ENCODE measurements around the gene MED7.

The MED7 gene

GRCh38 chr5:157161996-157162395 lies 19.3 kb upstream of the MED7 start:
- H3K36me3 ChIP-seq (ENCODE audit: control insufficient read depth in 1 of 2, insufficient read depth in 2 of 2, low read length in 2 of 2) = no peaks in the 10 kb centered on the region
- no peak overlapping the region for H4K8ac ChIP-seq (ENCODE audit: low read depth, low read length)
- H3K4me2 ChIP-seq (ENCODE audit: low read length) = no peak overlapping the region
- no peak overlapping the region for H3K27ac ChIP-seq (ENCODE audit: low read depth, low read length)
- no peak overlapping the region for H3K4me3 ChIP-seq (ENCODE audit: low read depth, low read length)
- no peaks in the 10 kb centered on the region for H3K79me1 ChIP-seq (ENCODE audit: low read length)
- no peak overlapping the region for H2AFZ ChIP-seq (ENCODE audit: insufficient read depth, low read length, poor library complexity)
- no peak overlapping the region for H2BK5ac ChIP-seq (ENCODE audit: low read depth, low read length, poor library complexity)
- H2AK5ac ChIP-seq (ENCODE audit: low read length) = no peak overlapping the region
- H4K12ac ChIP-seq (ENCODE audit: low read depth, low read length) = no peak overlapping the region
- no peak overlapping the region for H3K14ac ChIP-seq (ENCODE audit: low read length)
- H3K9ac ChIP-seq (ENCODE audit: low read length) = no peak overlapping the region
- no peak overlapping the region for H2BK120ac ChIP-seq (ENCODE audit: insufficient read depth, low read length, poor library complexity)
- no peaks in the 10 kb centered on the region for H3K27me3 ChIP-seq (ENCODE audit: insufficient read depth, low read length)
- no peak overlapping the region for H4K91ac ChIP-seq (ENCODE audit: low read depth, low read length)
- H3K4ac ChIP-seq (ENCODE audit: low read depth, low read length) = no peak overlapping the region
- no peak for DNase-seq
- no peaks in the 10 kb centered on the region for H3K9me3 ChIP-seq (ENCODE audit: insufficient read depth, low read depth, low read length)
- no peak overlapping the region for H3K23ac ChIP-seq (ENCODE audit: low read length)
- no peaks in the 10 kb centered on the region for H3K4me1 ChIP-seq (ENCODE audit: control insufficient read depth in 1 of 2, insufficient read depth in 2 of 2, low read length in 2 of 2)
- H2BK12ac ChIP-seq (ENCODE audit: low read length) = no peak overlapping the region
- no CpG with 5 or more reads among the region's 6 CpGs for WGBS (ENCODE audit: extremely low coverage, insufficient coverage, insufficient read length)
- no peak overlapping the region for H3K18ac ChIP-seq (ENCODE audit: low read length)
- H3K79me2 ChIP-seq (ENCODE audit: control insufficient read depth, insufficient read depth, low read length, poor library complexity) = no peaks in the 10 kb centered on the region

DNA sequence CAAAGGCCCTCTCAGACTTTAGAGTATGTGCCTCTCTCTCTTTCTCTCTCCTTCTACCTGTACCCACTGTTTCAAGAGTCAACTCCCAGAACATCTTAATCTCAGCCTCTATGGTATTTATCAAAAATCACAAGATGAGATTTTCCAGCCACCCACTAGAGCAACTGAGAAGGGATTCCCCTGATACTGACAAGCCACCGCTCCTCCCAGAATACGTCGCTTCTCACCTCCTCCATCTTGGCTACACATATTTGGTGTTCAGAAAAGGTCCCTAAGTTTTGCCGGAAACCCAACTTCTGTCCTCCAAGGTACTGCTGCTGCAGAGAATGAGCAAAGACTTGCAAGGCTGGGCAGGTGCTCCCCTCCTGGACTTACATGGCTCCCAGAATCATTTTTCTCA lies 17.3 kb upstream of the MED7 start:
- Histone ChIP-seq H3K23ac (ENCODE audit: low read length) (no peak overlapping the region), H3K4me2 (ENCODE audit: low read length) (no peak overlapping the region), H3K27ac (ENCODE audit: low read depth, low read length) (no peak overlapping the region), H3K9ac (ENCODE audit: low read length) (no peak overlapping the region), H4K12ac (ENCODE audit: low read depth, low read length) (no peak overlapping the region), H3K27me3 (ENCODE audit: insufficient read depth, low read length) (no peaks in the 10 kb centered on the region), H2AK5ac (ENCODE audit: low read length) (no peak overlapping the region), H2BK120ac (ENCODE audit: insufficient read depth, low read length, poor library complexity) (no peak overlapping the region), H3K79me2 (ENCODE audit: control insufficient read depth, insufficient read depth, low read length, poor library complexity) (no peaks in the 10 kb centered on the region), H3K9me3 (ENCODE audit: insufficient read depth, low read depth, low read length) (no peaks in the 10 kb centered on the region), H2BK5ac (ENCODE audit: low read depth, low read length, poor library complexity) (no peak overlapping the region), H3K4me3 (ENCODE audit: low read depth, low read length) (no peak overlapping the region), H4K91ac (ENCODE audit: low read depth, low read length) (no peak overlapping the region), H3K18ac (ENCODE audit: low read length) (no peak overlapping the region), H2AFZ (ENCODE audit: insufficient read depth, low read length, poor library complexity) (no peak overlapping the region), H3K79me1 (ENCODE audit: low read length) (no peaks in the 10 kb centered on the region), H3K4me1 (ENCODE audit: control insufficient read depth in 1 of 2, insufficient read depth in 2 of 2, low read length in 2 of 2) (no peaks in the 10 kb centered on the region), H3K36me3 (ENCODE audit: control insufficient read depth in 1 of 2, insufficient read depth in 2 of 2, low read length in 2 of 2) (no peaks in the 10 kb centered on the region), H3K4ac (ENCODE audit: low read depth, low read length) (no peak overlapping the region), H4K8ac (ENCODE audit: low read depth, low read length) (no peak overlapping the region), H3K14ac (ENCODE audit: low read length) (no peak overlapping the region), H2BK12ac (ENCODE audit: low read length) (no peak overlapping the region)
- WGBS (ENCODE audit: extremely low coverage, insufficient coverage, insufficient read length) = no CpG with 5 or more reads among the region's 4 CpGs
- no peak for DNase-seq

DNA sequence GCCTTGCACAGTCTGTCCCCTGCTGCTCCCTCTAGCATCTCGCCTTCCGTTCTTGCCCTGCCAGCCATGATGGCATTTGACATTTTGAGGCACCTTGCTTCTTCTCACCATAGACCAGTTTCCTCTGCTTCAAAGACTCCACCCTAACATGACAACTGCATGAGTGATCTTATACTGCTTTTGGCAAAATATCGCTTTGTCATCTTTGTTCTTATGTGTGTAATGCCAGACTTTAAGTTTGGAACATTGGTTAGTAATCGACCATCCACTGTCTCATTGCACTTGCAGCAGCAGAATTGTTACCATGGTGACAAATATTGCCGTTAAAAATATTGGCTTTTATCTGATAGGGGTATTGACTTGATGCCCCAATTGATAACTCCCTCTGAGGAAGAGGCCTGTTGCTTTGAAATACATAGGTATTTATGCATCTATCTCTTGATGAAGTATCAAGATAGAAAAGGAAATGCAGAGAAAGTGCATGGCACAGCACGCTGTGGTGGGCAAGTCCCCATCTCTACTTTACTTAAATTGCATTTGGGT lies 16.6 kb upstream of the MED7 start:
- no peak overlapping the region for H3K14ac ChIP-seq (ENCODE audit: low read length)
- H3K4me2 ChIP-seq (ENCODE audit: low read length) = no peak overlapping the region
- H2AK5ac ChIP-seq (ENCODE audit: low read length) = no peak overlapping the region
- DNase-seq = peak; percentile 3 to 79
- H4K8ac ChIP-seq (ENCODE audit: low read depth, low read length) = no peak overlapping the region
- H3K79me1 ChIP-seq (ENCODE audit: low read length) = no peaks in the 10 kb centered on the region
- no peaks in the 10 kb centered on the region for H3K4me1 ChIP-seq (ENCODE audit: control insufficient read depth in 1 of 2, insufficient read depth in 2 of 2, low read length in 2 of 2)
- H4K12ac ChIP-seq (ENCODE audit: low read depth, low read length) = no peak overlapping the region
- no peaks in the 10 kb centered on the region for H3K36me3 ChIP-seq (ENCODE audit: control insufficient read depth in 1 of 2, insufficient read depth in 2 of 2, low read length in 2 of 2)
- H3K23ac ChIP-seq (ENCODE audit: low read length) = no peak overlapping the region
- no peak overlapping the region for H2AFZ ChIP-seq (ENCODE audit: insufficient read depth, low read length, poor library complexity)
- H3K4me3 ChIP-seq (ENCODE audit: low read depth, low read length) = no peak overlapping the region
- H3K18ac ChIP-seq (ENCODE audit: low read length) = no peak overlapping the region
- no peaks in the 10 kb centered on the region for H3K79me2 ChIP-seq (ENCODE audit: control insufficient read depth, insufficient read depth, low read length, poor library complexity)
- no peaks in the 10 kb centered on the region for H3K9me3 ChIP-seq (ENCODE audit: insufficient read depth, low read depth, low read length)
- no peak overlapping the region for H3K4ac ChIP-seq (ENCODE audit: low read depth, low read length)
- WGBS (ENCODE audit: extremely low coverage, insufficient coverage, insufficient read length) = no CpG with 5 or more reads among the region's 6 CpGs
- H3K27me3 ChIP-seq (ENCODE audit: insufficient read depth, low read length) = no peaks in the 10 kb centered on the region
- no peak overlapping the region for H3K9ac ChIP-seq (ENCODE audit: low read length)
- H3K27ac ChIP-seq (ENCODE audit: low read depth, low read length) = no peak overlapping the region
- no peak overlapping the region for H2BK12ac ChIP-seq (ENCODE audit: low read length)
- H4K91ac ChIP-seq (ENCODE audit: low read depth, low read length) = no peak overlapping the region
- H2BK5ac ChIP-seq (ENCODE audit: low read depth, low read length, poor library complexity) = no peak overlapping the region
- no peak overlapping the region for H2BK120ac ChIP-seq (ENCODE audit: insufficient read depth, low read length, poor library complexity)

- H3K27ac ChIP-seq (ENCODE audit: low read depth, low read length) = no peak overlapping the region
- H2BK5ac ChIP-seq (ENCODE audit: low read depth, low read length, poor library complexity) = no peak overlapping the region
- no peak overlapping the region for H2BK12ac ChIP-seq (ENCODE audit: low read length)
- no peak overlapping the region for H3K14ac ChIP-seq (ENCODE audit: low read length)
- no peak overlapping the region for H2AK5ac ChIP-seq (ENCODE audit: low read length)
- no peaks in the 10 kb centered on the region for H3K79me2 ChIP-seq (ENCODE audit: control insufficient read depth, insufficient read depth, low read length, poor library complexity)
- H3K9ac ChIP-seq (ENCODE audit: low read length) = no peak overlapping the region
- DNase-seq = no peak
- no peak overlapping the region for H4K91ac ChIP-seq (ENCODE audit: low read depth, low read length)
- no peaks in the 10 kb centered on the region for H3K27me3 ChIP-seq (ENCODE audit: insufficient read depth, low read length)
- no peak overlapping the region for H3K4me2 ChIP-seq (ENCODE audit: low read length)
- H3K18ac ChIP-seq (ENCODE audit: low read length) = no peak overlapping the region
- H3K23ac ChIP-seq (ENCODE audit: low read length) = no peak overlapping the region
- H3K9me3 ChIP-seq (ENCODE audit: insufficient read depth, low read depth, low read length) = no peaks in the 10 kb centered on the region
- no peak overlapping the region for H2AFZ ChIP-seq (ENCODE audit: insufficient read depth, low read length, poor library complexity)
- H3K4ac ChIP-seq (ENCODE audit: low read depth, low read length) = no peak overlapping the region
- H3K79me1 ChIP-seq (ENCODE audit: low read length) = no peaks in the 10 kb centered on the region
- no peak overlapping the region for H4K12ac ChIP-seq (ENCODE audit: low read depth, low read length)
- no peak overlapping the region for H2BK120ac ChIP-seq (ENCODE audit: insufficient read depth, low read length, poor library complexity)
- no peak overlapping the region for H3K4me3 ChIP-seq (ENCODE audit: low read depth, low read length)
- no peak overlapping the region for H4K8ac ChIP-seq (ENCODE audit: low read depth, low read length)
- H3K4me1 ChIP-seq (ENCODE audit: control insufficient read depth in 1 of 2, insufficient read depth in 2 of 2, low read length in 2 of 2) = no peaks in the 10 kb centered on the region
- no CpG with 5 or more reads among the region's 1 CpG for WGBS (ENCODE audit: extremely low coverage, insufficient coverage, insufficient read length)
- no peaks in the 10 kb centered on the region for H3K36me3 ChIP-seq (ENCODE audit: control insufficient read depth in 1 of 2, insufficient read depth in 2 of 2, low read length in 2 of 2)
Measured at GRCh38 chr5:157157293-157157891, 14.7 kb upstream of the MED7 start.

All from trophoblast cell (in vitro differentiated cells and primary cell).